GM23338 (cell line): ENCODE measurements around the gene MBOAT1. TPM values are rescaled to one million over a fixed set of nuclear protein-coding genes. Genes with fewer than 3 reads are reported as not detected.

Experiments
- ATAC-seq: fragments of 200-7000 bp; cut with Tn5 transposase; 3 replicates; pipeline ENCODE4 v1.9.1; 2020
- DNase-seq: peaks from one replicate; pipeline ENCODE4 v3.0.0-alpha.2; 2015; ENCODE audit warnings: low spot score
- H2AFZ ChIP-seq: fragments of 200-600 bp; sonication (generic); 2 replicates; pipeline ENCODE4 v1.8.0; 2016; ENCODE audit warnings: antibody characterized with exemption, mild to moderate bottlenecking, moderate library complexity
- H3F3A ChIP-seq: fragments of 200-600 bp; sonication (generic); replicated peaks from 2 replicates; pipeline ENCODE4 v1.8.0; 2017; ENCODE audit warnings: antibody characterized with exemption, mixed run types, low read depth
- H3K27ac ChIP-seq: fragments of 200-600 bp; sonication (generic); 2 replicates; pipeline ENCODE4 v1.6.1; 2016; ENCODE audit warnings: low read depth
- H3K27me3 ChIP-seq: fragments of 200-600 bp; sonication (generic); 2 replicates; pipeline ENCODE4 v1.8.0; 2016; ENCODE audit warnings: mild to moderate bottlenecking, mixed run types, moderate library complexity; ENCODE audit not compliant: insufficient read depth
- H3K36me3 ChIP-seq: fragments of 200-600 bp; sonication (generic); 2 replicates; pipeline ENCODE4 v1.8.0; 2016; ENCODE audit warnings: mild to moderate bottlenecking; ENCODE audit not compliant: insufficient read depth
- H3K4me1 ChIP-seq: fragments of 200-600 bp; sonication (generic); 2 replicates; pipeline ENCODE4 v1.8.0; 2016; ENCODE audit warnings: mild to moderate bottlenecking, moderate library complexity; ENCODE audit not compliant: insufficient read depth
- H3K4me2 ChIP-seq: fragments of 200-600 bp; sonication (generic); 2 replicates; pipeline ENCODE4 v1.7.1; 2017; ENCODE audit warnings: mixed run types
- H3K4me3 ChIP-seq: fragments of 200-600 bp; sonication (generic); 2 replicates; pipeline ENCODE4 v1.6.1; 2016; ENCODE audit warnings: mixed run types
- H3K79me2 ChIP-seq: fragments of 200-600 bp; sonication (generic); replicated peaks from 2 replicates; pipeline ENCODE4 v1.8.0; 2017; ENCODE audit warnings: mild to moderate bottlenecking; ENCODE audit not compliant: insufficient read depth
- H3K9me2 ChIP-seq: fragments of 200-600 bp; sonication (generic); 2 replicates; pipeline ENCODE4 v1.8.0; 2017; ENCODE audit not compliant: insufficient read depth
- H4K20me1 ChIP-seq: fragments of 200-600 bp; sonication (generic); replicated peaks from 2 replicates; pipeline ENCODE4 v1.8.0; 2017; ENCODE audit warnings: mild to moderate bottlenecking; ENCODE audit not compliant: insufficient read depth
- H3K27ac Mint-ChIP-seq: 2 replicates; pipeline ENCODE4 v1.8.0; 2020; ENCODE audit warnings: inconsistent platforms, mild to moderate bottlenecking, moderate library complexity, mixed read lengths
- H3K27me3 Mint-ChIP-seq: 3 replicates; pipeline ENCODE4 v1.8.0; 2022; ENCODE audit warnings: low read depth, mild to moderate bottlenecking, moderate library complexity, mixed read lengths, inconsistent platforms; ENCODE audit not compliant: insufficient read depth, poor library complexity
- H3K36me3 Mint-ChIP-seq: 3 replicates; pipeline ENCODE4 v1.8.0; 2021; ENCODE audit warnings: low read depth, mild to moderate bottlenecking, inconsistent platforms, moderate library complexity, mixed read lengths
- H3K4me1 Mint-ChIP-seq: 3 replicates; pipeline ENCODE4 v1.8.0; 2020; ENCODE audit warnings: mild to moderate bottlenecking, inconsistent platforms, mixed read lengths
- H3K4me3 Mint-ChIP-seq: 3 replicates; pipeline ENCODE4 v1.8.0; 2021; ENCODE audit warnings: moderate library complexity, mild to moderate bottlenecking, inconsistent platforms, mixed read lengths
- H3K9me3 Mint-ChIP-seq: 3 replicates; pipeline ENCODE4 v1.8.0; 2020; ENCODE audit warnings: moderate library complexity, mild to moderate bottlenecking, inconsistent platforms, mixed read lengths
- CREB1 ChIP-seq: fragments of 250-450 bp; sonication (Bioruptor Pico); IDR thresholded peaks from 2 replicates; pipeline ENCODE4 v1.5.0; 2020; ENCODE audit warnings: low read depth, mild to moderate bottlenecking, moderate library complexity
- ETS1 ChIP-seq: IDR thresholded peaks from 2 replicates; pipeline ENCODE4 v1.6.1; 2016; ENCODE audit warnings: antibody characterized with exemption
- EZH2 ChIP-seq: fragments of 200-600 bp; sonication (generic); IDR thresholded peaks from one replicate; pipeline ENCODE4 v1.8.0; 2017; ENCODE audit warnings: antibody characterized with exemption, mild to moderate bottlenecking, low read depth; ENCODE audit not compliant: unreplicated experiment
- EZH2phosphoT487 ChIP-seq: fragments of 200-600 bp; sonication (generic); IDR thresholded peaks from one replicate; pipeline ENCODE4 v1.8.1; 2018; ENCODE audit warnings: antibody characterized with exemption; ENCODE audit not compliant: unreplicated experiment
- JUNB ChIP-seq: IDR thresholded peaks from one replicate; pipeline ENCODE4 v1.6.1; 2016; ENCODE audit warnings: antibody characterized with exemption; ENCODE audit not compliant: unreplicated experiment
- NANOG ChIP-seq: IDR thresholded peaks from 2 replicates; pipeline ENCODE4 v1.6.1; 2016; ENCODE audit warnings: antibody characterized with exemption, borderline replicate concordance
- POLR2AphosphoS5 ChIP-seq: IDR thresholded peaks from 2 replicates; pipeline ENCODE4 v1.6.1; 2016; ENCODE audit warnings: antibody characterized with exemption, low read depth
- STAT1 ChIP-seq: IDR thresholded peaks from one replicate; pipeline ENCODE4 v1.6.1; 2016; ENCODE audit warnings: antibody characterized with exemption; ENCODE audit not compliant: unreplicated experiment
- ZNF114 ChIP-seq: fragments of 250-450 bp; sonication (Bioruptor Pico); IDR thresholded peaks from 2 replicates; pipeline ENCODE4 v1.5.0; 2020; ENCODE audit warnings: mild to moderate bottlenecking, moderate library complexity
- ZNF331 ChIP-seq: fragments of 250-450 bp; sonication (Bioruptor Pico); IDR thresholded peaks from 2 replicates; pipeline ENCODE4 v1.5.0; 2020; ENCODE audit warnings: low read depth, mild to moderate bottlenecking, moderate library complexity
- ZNF462 ChIP-seq: fragments of 250-450 bp; sonication (Bioruptor Pico); IDR thresholded peaks from 2 replicates; pipeline ENCODE4 v1.5.0; 2020; ENCODE audit warnings: mild to moderate bottlenecking, moderate library complexity
- polyA plus RNA-seq: library from polyadenylated mRNA; unstranded; fragments of >200 nt; fragmentation: Nextera tagmentation; extraction: Ambion mirVana; gene quantifications from 2 replicates; pipeline ENCODE4 v1.2.1, GENCODE V29; 2016
- total RNA-seq: library from RNA; depleted of rRNA; stranded (reverse); fragments of >200 nt; shearing (Covaris generic); gene quantifications from 2 replicates; pipeline ENCODE4 v1.2.3, GENCODE V29; 2014
- TF ChIP-seq, protein P1 (sequence below), 2 experiments: fragments of 200-600 bp in 1 of 2; sonication (generic) in 1 of 2; conservative IDR thresholded peaks; 2 replicates each; pipeline versions ENCODE4 v1.5.1 to v1.6.1; 2016 to 2017; ENCODE audit warnings: antibody characterized with exemption in 2 of 2, low read depth in 2 of 2, mild to moderate bottlenecking in 2 of 2, moderate library complexity in 1 of 2
- TF ChIP-seq, protein P2 (sequence below): IDR thresholded peaks from one replicate; pipeline ENCODE4 v1.6.1; 2018; ENCODE audit warnings: antibody characterized with exemption; ENCODE audit not compliant: unreplicated experiment

Gene MBOAT1
- total and polyA plus RNA-seq, 2 experiments from 2014 or later: 3.8 to 18.6 TPM

DNA sequence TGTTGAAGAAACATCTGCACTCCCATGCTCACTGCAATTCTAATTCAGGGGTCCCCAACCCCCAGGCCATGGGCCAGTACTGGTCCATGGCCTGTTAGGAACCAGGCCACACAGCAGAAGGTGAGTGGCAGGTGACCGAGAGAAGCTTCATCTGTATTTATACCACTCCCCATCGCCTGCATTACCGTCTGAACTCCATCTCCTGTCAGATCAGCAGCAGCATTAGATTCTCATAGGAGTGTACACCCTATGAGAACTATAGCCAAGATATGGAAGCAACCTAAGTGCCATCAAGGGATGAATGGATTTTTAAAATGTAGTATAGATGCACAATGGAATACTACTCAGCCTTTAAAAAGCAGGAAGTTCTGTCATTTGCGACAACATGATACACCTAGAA is 53.2 kb downstream of the MBOAT1 start:
- DNase-seq (no peak), ATAC-seq (no peak)
- no peaks in the 10 kb centered on the region for H3K36me3 ChIP-seq
- H3K79me2 ChIP-seq: peaks cover 36% of the 10 kb centered on the region
- no peak overlapping the region for H3K4me3 ChIP-seq
- H3K27me3 Mint-ChIP-seq: no peaks in the 10 kb centered on the region
- H3K9me3 Mint-ChIP-seq: no peaks in the 10 kb centered on the region
- peaks cover 20% of the 10 kb centered on the region for H3K4me1 ChIP-seq
- H3K4me3 Mint-ChIP-seq: no peak overlapping the region
- H2AFZ ChIP-seq: no peak overlapping the region
- 0 out of 2 replicates have a peak, but pooled peaks cover 3% of the 10 kb centered on the region for H4K20me1 ChIP-seq
- H3K36me3 Mint-ChIP-seq: no peaks in the 10 kb centered on the region
- no peaks in the 10 kb centered on the region for H3F3A ChIP-seq
- no peak overlapping the region for H3K4me2 ChIP-seq
- no peaks in the 10 kb centered on the region for H3K27me3 ChIP-seq
- TF ChIP-seq STAT1: no peak
- no peak for TF ChIP-seq CREB1 (CRISPR knock-in tag)
- TF ChIP-seq ZNF331 (CRISPR knock-in tag): no peak
- no peak for TF ChIP-seq ZNF462
- no peak for TF ChIP-seq ETS1
- no peak for TF ChIP-seq ZNF114 (CRISPR knock-in tag)
- no peak for TF ChIP-seq NANOG
- TF ChIP-seq EZH2: no peak
- no peak for TF ChIP-seq POLR2AphosphoS5
- TF ChIP-seq, protein P1, sequence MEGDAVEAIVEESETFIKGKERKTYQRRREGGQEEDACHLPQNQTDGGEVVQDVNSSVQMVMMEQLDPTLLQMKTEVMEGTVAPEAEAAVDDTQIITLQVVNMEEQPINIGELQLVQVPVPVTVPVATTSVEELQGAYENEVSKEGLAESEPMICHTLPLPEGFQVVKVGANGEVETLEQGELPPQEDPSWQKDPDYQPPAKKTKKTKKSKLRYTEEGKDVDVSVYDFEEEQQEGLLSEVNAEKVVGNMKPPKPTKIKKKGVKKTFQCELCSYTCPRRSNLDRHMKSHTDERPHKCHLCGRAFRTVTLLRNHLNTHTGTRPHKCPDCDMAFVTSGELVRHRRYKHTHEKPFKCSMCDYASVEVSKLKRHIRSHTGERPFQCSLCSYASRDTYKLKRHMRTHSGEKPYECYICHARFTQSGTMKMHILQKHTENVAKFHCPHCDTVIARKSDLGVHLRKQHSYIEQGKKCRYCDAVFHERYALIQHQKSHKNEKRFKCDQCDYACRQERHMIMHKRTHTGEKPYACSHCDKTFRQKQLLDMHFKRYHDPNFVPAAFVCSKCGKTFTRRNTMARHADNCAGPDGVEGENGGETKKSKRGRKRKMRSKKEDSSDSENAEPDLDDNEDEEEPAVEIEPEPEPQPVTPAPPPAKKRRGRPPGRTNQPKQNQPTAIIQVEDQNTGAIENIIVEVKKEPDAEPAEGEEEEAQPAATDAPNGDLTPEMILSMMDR (conservative IDR thresholded peaks at IDR 0.05; ENCODE audit: low read depth in 2 of 2): no peak
- no peak for TF ChIP-seq EZH2phosphoT487
- TF ChIP-seq, protein P2, sequence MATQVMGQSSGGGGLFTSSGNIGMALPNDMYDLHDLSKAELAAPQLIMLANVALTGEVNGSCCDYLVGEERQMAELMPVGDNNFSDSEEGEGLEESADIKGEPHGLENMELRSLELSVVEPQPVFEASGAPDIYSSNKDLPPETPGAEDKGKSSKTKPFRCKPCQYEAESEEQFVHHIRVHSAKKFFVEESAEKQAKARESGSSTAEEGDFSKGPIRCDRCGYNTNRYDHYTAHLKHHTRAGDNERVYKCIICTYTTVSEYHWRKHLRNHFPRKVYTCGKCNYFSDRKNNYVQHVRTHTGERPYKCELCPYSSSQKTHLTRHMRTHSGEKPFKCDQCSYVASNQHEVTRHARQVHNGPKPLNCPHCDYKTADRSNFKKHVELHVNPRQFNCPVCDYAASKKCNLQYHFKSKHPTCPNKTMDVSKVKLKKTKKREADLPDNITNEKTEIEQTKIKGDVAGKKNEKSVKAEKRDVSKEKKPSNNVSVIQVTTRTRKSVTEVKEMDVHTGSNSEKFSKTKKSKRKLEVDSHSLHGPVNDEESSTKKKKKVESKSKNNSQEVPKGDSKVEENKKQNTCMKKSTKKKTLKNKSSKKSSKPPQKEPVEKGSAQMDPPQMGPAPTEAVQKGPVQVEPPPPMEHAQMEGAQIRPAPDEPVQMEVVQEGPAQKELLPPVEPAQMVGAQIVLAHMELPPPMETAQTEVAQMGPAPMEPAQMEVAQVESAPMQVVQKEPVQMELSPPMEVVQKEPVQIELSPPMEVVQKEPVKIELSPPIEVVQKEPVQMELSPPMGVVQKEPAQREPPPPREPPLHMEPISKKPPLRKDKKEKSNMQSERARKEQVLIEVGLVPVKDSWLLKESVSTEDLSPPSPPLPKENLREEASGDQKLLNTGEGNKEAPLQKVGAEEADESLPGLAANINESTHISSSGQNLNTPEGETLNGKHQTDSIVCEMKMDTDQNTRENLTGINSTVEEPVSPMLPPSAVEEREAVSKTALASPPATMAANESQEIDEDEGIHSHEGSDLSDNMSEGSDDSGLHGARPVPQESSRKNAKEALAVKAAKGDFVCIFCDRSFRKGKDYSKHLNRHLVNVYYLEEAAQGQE: no peak
- no peak for TF ChIP-seq JUNB
- no peak overlapping the region for H3K27ac Mint-ChIP-seq
- H3K27ac ChIP-seq: no peak overlapping the region
- no peaks in the 10 kb centered on the region for H3K9me2 ChIP-seq
- H3K4me1 Mint-ChIP-seq: peaks cover 18% of the 10 kb centered on the region
